ENCODE data around the gene LYZL4. TPM values are rescaled to one million over a fixed set of nuclear protein-coding genes. Genes with fewer than 3 reads are reported as not detected.

Gene LYZL4
- total RNA-seq, 1 experiment from 2014 or later = not detected

- no peak overlapping the region for H3K4me3 ChIP-seq (ENCODE audit: low read length)
- H3K9me2 ChIP-seq (replicated peaks; ENCODE audit: low read length) = no peaks in the 10 kb centered on the region
- BruUV-seq (replicated peaks) = no TSS peak
- no peak for ATAC-seq
- no peak overlapping the region for H3K4me2 ChIP-seq (ENCODE audit: low read length)
- H3K27me3 ChIP-seq (ENCODE audit: low read length) = peaks cover 32% of the 10 kb centered on the region
- H3K79me2 ChIP-seq (ENCODE audit: low read length) = no peaks in the 10 kb centered on the region
- POLR2A ChIA-PET (ENCODE audit: unreplicated experiment) = no interaction called here
- DNase-seq = no peak
- H3K4me1 ChIP-seq (ENCODE audit: insufficient read depth, low read length) = no peaks in the 10 kb centered on the region
- CTCF ChIA-PET = no interaction called here
- H3K9me3 ChIP-seq (ENCODE audit: low read length) = no peaks in the 10 kb centered on the region
- no peak for TF ChIP-seq EZH2 (IDR thresholded peaks at IDR 0.05; ENCODE audit: low read length, unreplicated experiment)
- TF ChIP-seq, protein P1, sequence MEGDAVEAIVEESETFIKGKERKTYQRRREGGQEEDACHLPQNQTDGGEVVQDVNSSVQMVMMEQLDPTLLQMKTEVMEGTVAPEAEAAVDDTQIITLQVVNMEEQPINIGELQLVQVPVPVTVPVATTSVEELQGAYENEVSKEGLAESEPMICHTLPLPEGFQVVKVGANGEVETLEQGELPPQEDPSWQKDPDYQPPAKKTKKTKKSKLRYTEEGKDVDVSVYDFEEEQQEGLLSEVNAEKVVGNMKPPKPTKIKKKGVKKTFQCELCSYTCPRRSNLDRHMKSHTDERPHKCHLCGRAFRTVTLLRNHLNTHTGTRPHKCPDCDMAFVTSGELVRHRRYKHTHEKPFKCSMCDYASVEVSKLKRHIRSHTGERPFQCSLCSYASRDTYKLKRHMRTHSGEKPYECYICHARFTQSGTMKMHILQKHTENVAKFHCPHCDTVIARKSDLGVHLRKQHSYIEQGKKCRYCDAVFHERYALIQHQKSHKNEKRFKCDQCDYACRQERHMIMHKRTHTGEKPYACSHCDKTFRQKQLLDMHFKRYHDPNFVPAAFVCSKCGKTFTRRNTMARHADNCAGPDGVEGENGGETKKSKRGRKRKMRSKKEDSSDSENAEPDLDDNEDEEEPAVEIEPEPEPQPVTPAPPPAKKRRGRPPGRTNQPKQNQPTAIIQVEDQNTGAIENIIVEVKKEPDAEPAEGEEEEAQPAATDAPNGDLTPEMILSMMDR (conservative IDR thresholded peaks at IDR 0.05; ENCODE audit: low read depth, low read length) = no peak
- TF ChIP-seq EZH2phosphoT487 (IDR thresholded peaks at IDR 0.05; ENCODE audit: borderline replicate concordance, low read length) = no peak
- no peak overlapping the region for H2AFZ ChIP-seq (ENCODE audit: low read length)
- no peaks in the 10 kb centered on the region for H3K36me3 ChIP-seq (ENCODE audit: low read depth, low read length)
- no peaks in the 10 kb centered on the region for H3F3A ChIP-seq (ENCODE audit: low read length, unreplicated experiment)
- no peak overlapping the region for H3K9ac ChIP-seq (ENCODE audit: low read length)
- no peak overlapping the region for H3K27ac ChIP-seq (ENCODE audit: low read length)
- no peaks in the 10 kb centered on the region for H4K20me1 ChIP-seq (ENCODE audit: low read length)
- intact Hi-C loops (cut with micrococcal nuclease) = no loop called here
These were observed 11.7 kb upstream of the LYZL4 start for GRCh38 chr3:42421818-42422796.

DNA sequence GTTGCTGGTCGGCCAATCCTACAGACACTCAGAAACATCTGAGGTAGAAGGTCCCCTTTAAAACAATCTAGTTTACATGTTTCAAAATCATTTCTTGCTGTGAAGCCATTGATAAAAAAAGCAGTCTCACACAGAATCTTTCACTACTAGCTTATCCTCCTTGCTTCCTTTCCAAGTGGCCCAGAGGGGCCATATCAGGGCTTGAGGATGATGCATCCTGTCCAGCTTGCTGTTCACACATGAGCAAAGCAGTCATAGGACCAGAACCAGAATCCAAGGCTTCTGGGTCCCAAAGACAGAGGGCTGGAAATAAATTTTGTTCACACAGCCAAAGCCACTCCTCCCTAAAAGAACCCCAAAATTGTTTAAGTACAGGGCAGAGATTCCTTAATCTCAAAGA lies 9.2 kb upstream of the LYZL4 start:
- intact Hi-C loops (cut with micrococcal nuclease) = no loop called here
- H3K4me1 ChIP-seq (ENCODE audit: insufficient read depth, low read length) = no peaks in the 10 kb centered on the region
- TF ChIP-seq, protein P1 (conservative IDR thresholded peaks at IDR 0.05; ENCODE audit: low read depth, low read length) = no peak
- TF ChIP-seq EZH2phosphoT487 (IDR thresholded peaks at IDR 0.05; ENCODE audit: borderline replicate concordance, low read length) (no peak), EZH2 (IDR thresholded peaks at IDR 0.05; ENCODE audit: low read length, unreplicated experiment) (no peak)
- POLR2A ChIA-PET (ENCODE audit: unreplicated experiment) = no interaction called here
- no peaks in the 10 kb centered on the region for H3K9me3 ChIP-seq (ENCODE audit: low read length)
- H3K36me3 ChIP-seq (ENCODE audit: low read depth, low read length) = no peaks in the 10 kb centered on the region
- no peaks in the 10 kb centered on the region for H3K9me2 ChIP-seq (replicated peaks; ENCODE audit: low read length)
- DNase-seq = no peak
- no peak overlapping the region for H2AFZ ChIP-seq (ENCODE audit: low read length)
- H3F3A ChIP-seq (ENCODE audit: low read length, unreplicated experiment) = no peaks in the 10 kb centered on the region
- H4K20me1 ChIP-seq (ENCODE audit: low read length) = no peaks in the 10 kb centered on the region
- no peak overlapping the region for H3K4me2 ChIP-seq (ENCODE audit: low read length)
- peaks cover 56% of the 10 kb centered on the region for H3K27me3 ChIP-seq (ENCODE audit: low read length)
- no peak overlapping the region for H3K27ac ChIP-seq (ENCODE audit: low read length)
- H3K79me2 ChIP-seq (ENCODE audit: low read length) = no peaks in the 10 kb centered on the region
- CTCF ChIA-PET = no interaction called here
- BruUV-seq (replicated peaks) = no TSS peak
- no peak overlapping the region for H3K4me3 ChIP-seq (ENCODE audit: low read length)
- ATAC-seq = no peak
- no peak overlapping the region for H3K9ac ChIP-seq (ENCODE audit: low read length)

GRCh38 chr3:42412526-42413155 lies 2.2 kb upstream of the LYZL4 start:
- H4K20me1 ChIP-seq (ENCODE audit: low read length) = no peaks in the 10 kb centered on the region
- H2AFZ ChIP-seq (ENCODE audit: low read length) = no peak overlapping the region
- H3K79me2 ChIP-seq (ENCODE audit: low read length) = no peaks in the 10 kb centered on the region
- H3K9me2 ChIP-seq (replicated peaks; ENCODE audit: low read length) = no peaks in the 10 kb centered on the region
- intact Hi-C loops (cut with micrococcal nuclease) = no loop called here
- peaks cover 74% of the 10 kb centered on the region for H3K27me3 ChIP-seq (ENCODE audit: low read length)
- TF ChIP-seq, protein P1 (conservative IDR thresholded peaks at IDR 0.05; ENCODE audit: low read depth, low read length) = no peak
- TF ChIP-seq EZH2 (IDR thresholded peaks at IDR 0.05; ENCODE audit: low read length, unreplicated experiment) (no peak), EZH2phosphoT487 (IDR thresholded peaks at IDR 0.05; ENCODE audit: borderline replicate concordance, low read length) (no peak)
- no peaks in the 10 kb centered on the region for H3F3A ChIP-seq (ENCODE audit: low read length, unreplicated experiment)
- no peak overlapping the region for H3K9ac ChIP-seq (ENCODE audit: low read length)
- no peaks in the 10 kb centered on the region for H3K36me3 ChIP-seq (ENCODE audit: low read depth, low read length)
- DNase-seq (no peak), ATAC-seq (no peak)
- BruUV-seq (replicated peaks) = no TSS peak
- ChIA-PET POLR2A (ENCODE audit: unreplicated experiment) (no interaction called here), CTCF (no interaction called here)
- no peaks in the 10 kb centered on the region for H3K9me3 ChIP-seq (ENCODE audit: low read length)
- no peak overlapping the region for H3K27ac ChIP-seq (ENCODE audit: low read length)
- no peaks in the 10 kb centered on the region for H3K4me1 ChIP-seq (ENCODE audit: insufficient read depth, low read length)
- no peak overlapping the region for H3K4me3 ChIP-seq (ENCODE audit: low read length)
- H3K4me2 ChIP-seq (ENCODE audit: low read length) = no peak overlapping the region
